Mesendoderm (in vitro differentiated cells): ENCODE data around the gene CGB8.
A peak's percentile ranks its signal among the peaks of the same experiment; 100 is the strongest.

Experiments
- DNase-seq: peaks from one replicate; pipeline ENCODE4 v3.0.0; 2013
- H2AK5ac ChIP-seq: 2 replicates; pipeline ENCODE4 v1.6.1; 2013; ENCODE audit warnings: low read length, inconsistent platforms
- H2BK120ac ChIP-seq: 2 replicates; pipeline ENCODE4 v1.6.1; 2013; ENCODE audit warnings: low read depth, mild to moderate bottlenecking, low read length, moderate library complexity, mixed read lengths
- H2BK15ac ChIP-seq: replicated peaks from 2 replicates; pipeline ENCODE4 v1.6.1; 2013; ENCODE audit warnings: low read depth, mild to moderate bottlenecking, moderate library complexity
- H2BK5ac ChIP-seq: 2 replicates; pipeline ENCODE4 v1.6.1; 2013; ENCODE audit warnings: low read length, inconsistent platforms
- H3K18ac ChIP-seq: 2 replicates; pipeline ENCODE4 v1.6.1; 2013; ENCODE audit warnings: mild to moderate bottlenecking, low read length, mixed read lengths
- H3K23ac ChIP-seq: one replicate; pipeline ENCODE4 v1.6.1; 2013; ENCODE audit warnings: low read length
- H3K27ac ChIP-seq: 2 replicates; pipeline ENCODE4 v1.5.1; 2013; ENCODE audit warnings: low read depth, mild to moderate bottlenecking, inconsistent platforms, low read length, moderate library complexity
- H3K27me3 ChIP-seq: 2 replicates; pipeline ENCODE4 v1.6.1; 2013; ENCODE audit warnings: low read length, control low read depth, mild to moderate bottlenecking, inconsistent platforms; ENCODE audit not compliant: insufficient read depth, poor library complexity
- H3K36me3 ChIP-seq: 2 replicates; pipeline ENCODE4 v1.6.1; 2013; ENCODE audit warnings: low read length, inconsistent platforms; ENCODE audit not compliant: control insufficient read depth, insufficient read depth
- H3K4ac ChIP-seq: one replicate; pipeline ENCODE4 v1.6.1; 2013; ENCODE audit warnings: low read depth, mild to moderate bottlenecking, low read length, moderate library complexity
- H3K4me1 ChIP-seq: 2 replicates; pipeline ENCODE4 v1.6.1; 2013; ENCODE audit warnings: low read depth, low read length, inconsistent platforms; ENCODE audit not compliant: control insufficient read depth
- H3K4me2 ChIP-seq: 2 replicates; pipeline ENCODE4 v1.6.1; 2013; ENCODE audit warnings: low read length
- H3K4me3 ChIP-seq: 2 replicates; pipeline ENCODE4 v1.5.1; 2013; ENCODE audit warnings: mild to moderate bottlenecking, low read length
- H3K56ac ChIP-seq: one replicate; pipeline ENCODE4 v1.6.1; 2013; ENCODE audit warnings: low read length
- H3K79me1 ChIP-seq: 2 replicates; pipeline ENCODE4 v1.6.1; 2013; ENCODE audit warnings: low read length, inconsistent platforms
- H3K79me2 ChIP-seq: 2 replicates; pipeline ENCODE4 v1.6.1; 2013; ENCODE audit warnings: mild to moderate bottlenecking, low read length; ENCODE audit not compliant: control insufficient read depth, insufficient read depth
- H3K9ac ChIP-seq: 2 replicates; pipeline ENCODE4 v1.6.1; 2013; ENCODE audit warnings: low read length, inconsistent platforms
- H4K5ac ChIP-seq: one replicate; pipeline ENCODE4 v1.6.1; 2013; ENCODE audit warnings: low read length
- H4K8ac ChIP-seq: one replicate; pipeline ENCODE4 v1.6.1; 2013; ENCODE audit warnings: low read depth, mild to moderate bottlenecking, control low read depth, low read length, moderate library complexity
- WGBS: extraction: QIAGEN DNeasy Blood & Tissue Kit; methylation state at CpG from one replicate; pipeline ENCODE4 v1.1.7; 2013; ENCODE audit warnings: low lambda C conversion rate, missing lambda C conversion rate; ENCODE audit not compliant: insufficient coverage; ENCODE audit errors: extremely low coverage; 5-methylcytosine and 5-hydroxymethylcytosine counted together

CGB8 gene

GRCh38 chr19:49069026-49069425, 20.1 kb upstream of the CGB8 start:
- Histone ChIP-seq H3K4me2 (no peak overlapping the region), H2AK5ac (no peak overlapping the region), H3K56ac (no peak overlapping the region), H3K9ac (no peak overlapping the region), H3K4me1 (peaks cover 6% of the 10 kb centered on the region), H4K5ac (no peak overlapping the region), H3K4me3 (no peak overlapping the region), H3K23ac (no peak overlapping the region), H3K36me3 (no peaks in the 10 kb centered on the region), H3K27me3 (peaks cover 11% of the 10 kb centered on the region), H3K18ac (no peak overlapping the region), H3K27ac (no peak overlapping the region), H3K79me2 (no peaks in the 10 kb centered on the region), H3K4ac (no peak overlapping the region), H2BK120ac (no peak overlapping the region), H3K79me1 (no peaks in the 10 kb centered on the region), H4K8ac (no peak overlapping the region), H2BK5ac (no peak overlapping the region), H2BK15ac (no peak overlapping the region)
- WGBS = no CpG with 5 or more reads among the region's 9 CpGs
- no peak for DNase-seq

GRCh38 chr19:49067554-49067953, 18.6 kb upstream of the CGB8 start:
- no peak overlapping the region for H3K23ac ChIP-seq
- no peak overlapping the region for H3K56ac ChIP-seq
- no peak overlapping the region for H4K8ac ChIP-seq
- H3K4me2 ChIP-seq = no peak overlapping the region
- H2BK5ac ChIP-seq = no peak overlapping the region
- H3K27me3 ChIP-seq = peaks cover 4% of the 10 kb centered on the region
- no peak overlapping the region for H2AK5ac ChIP-seq
- H3K4me1 ChIP-seq = peaks cover 6% of the 10 kb centered on the region
- no peak overlapping the region for H3K9ac ChIP-seq
- H3K4me3 ChIP-seq = no peak overlapping the region
- no peaks in the 10 kb centered on the region for H3K79me1 ChIP-seq
- H4K5ac ChIP-seq = no peak overlapping the region
- no peaks in the 10 kb centered on the region for H3K36me3 ChIP-seq
- H3K79me2 ChIP-seq = no peaks in the 10 kb centered on the region
- no peak overlapping the region for H2BK15ac ChIP-seq
- no CpG with 5 or more reads among the region's 3 CpGs for WGBS
- H3K27ac ChIP-seq = no peak overlapping the region
- no peak overlapping the region for H2BK120ac ChIP-seq
- H3K4ac ChIP-seq = no peak overlapping the region
- no peak for DNase-seq
- H3K18ac ChIP-seq = no peak overlapping the region

- no peak overlapping the region for H3K9ac ChIP-seq
- no peak overlapping the region for H3K4me2 ChIP-seq
- no peak overlapping the region for H4K5ac ChIP-seq
- H3K79me1 ChIP-seq = no peaks in the 10 kb centered on the region
- H3K4ac ChIP-seq = no peak overlapping the region
- H2BK120ac ChIP-seq = no peak overlapping the region
- H3K56ac ChIP-seq = no peak overlapping the region
- H3K27ac ChIP-seq = no peak overlapping the region
- DNase-seq = peak; percentile 38
- no peaks in the 10 kb centered on the region for H3K36me3 ChIP-seq
- H2BK5ac ChIP-seq = no peak overlapping the region
- no peak overlapping the region for H2AK5ac ChIP-seq
- peaks cover 2% of the 10 kb centered on the region for H3K27me3 ChIP-seq
- H3K18ac ChIP-seq = no peak overlapping the region
- no peak overlapping the region for H4K8ac ChIP-seq
- no peak overlapping the region for H2BK15ac ChIP-seq
- no CpG with 5 or more reads among the region's 13 CpGs for WGBS
- no peak overlapping the region for H3K4me3 ChIP-seq
- H3K4me1 ChIP-seq = peaks cover 6% of the 10 kb centered on the region
- H3K23ac ChIP-seq = no peak overlapping the region
- H3K79me2 ChIP-seq = no peaks in the 10 kb centered on the region
Measured at GRCh38 chr19:49065905-49066512, 17.1 kb upstream of the CGB8 start.

GRCh38 chr19:49064768-49065611, 16.1 kb upstream of the CGB8 start, which contains the start of gene NTF4:
Gene NTF4 (minus strand): TSS chr19:49064818. CDS start chr19:49061997, 2,821 bp downstream.
- Histone ChIP-seq H4K8ac (no peak within 1 kb of the TSS), H3K4ac (no peak within 1 kb of the TSS), H3K23ac (no peak within 1 kb of the TSS), H3K36me3 (no peaks in the 10 kb centered on the region), H3K79me2 (no peaks in the 10 kb centered on the region), H3K79me1 (no peaks in the 10 kb centered on the region), H3K56ac (peak within 1 kb of the TSS; percentile 83), H2BK15ac (no peak within 1 kb of the TSS), H3K4me3 (no peak within 1 kb of the TSS), H3K18ac (peak within 1 kb of the TSS; percentile 56), H3K9ac (peak within 1 kb of the TSS; percentile 63), H2BK120ac (no peak within 1 kb of the TSS), H2BK5ac (no peak within 1 kb of the TSS), H3K4me2 (peak within 1 kb of the TSS; percentile 64), H4K5ac (no peak within 1 kb of the TSS), H3K27ac (no peak within 1 kb of the TSS), H3K27me3 (peaks cover 2% of the 10 kb centered on the region), H2AK5ac (peak within 1 kb of the TSS; percentile 24), H3K4me1 (peaks cover 6% of the 10 kb centered on the region)
- no CpG with 5 or more reads among the region's 53 CpGs for WGBS
- DNase-seq = peak; percentile 76

GRCh38 chr19:49064029-49064629, 15.2 kb upstream of the CGB8 start:
- no peaks in the 10 kb centered on the region for H3K27me3 ChIP-seq

More at GRCh38 chr19:49064029-49064629, 15.2 kb upstream of the CGB8 start:
- no peaks in the 10 kb centered on the region for H3K36me3 ChIP-seq
- H3K4ac ChIP-seq = no peak overlapping the region
- peaks cover 6% of the 10 kb centered on the region for H3K4me1 ChIP-seq
- H3K23ac ChIP-seq = no peak overlapping the region
- no peaks in the 10 kb centered on the region for H3K79me1 ChIP-seq
- H3K18ac ChIP-seq = no peak overlapping the region
- H3K56ac ChIP-seq = peak overlapping the region; percentile 60
- H2BK120ac ChIP-seq = no peak overlapping the region
- H3K4me3 ChIP-seq = no peak overlapping the region
- H2BK5ac ChIP-seq = no peak overlapping the region
- DNase-seq = peak; percentile 29
- H3K79me2 ChIP-seq = no peaks in the 10 kb centered on the region
- H3K9ac ChIP-seq = peak overlapping the region; percentile 50
- H4K5ac ChIP-seq = no peak overlapping the region
- no CpG with 5 or more reads among the region's 10 CpGs for WGBS
- no peak overlapping the region for H3K27ac ChIP-seq
- H3K4me2 ChIP-seq = no peak overlapping the region
- no peak overlapping the region for H2BK15ac ChIP-seq
- peak overlapping the region; percentile 24 for H2AK5ac ChIP-seq
- H4K8ac ChIP-seq = no peak overlapping the region
